Panc1 (cell line): ENCODE results near the gene IFT122.

Experiments used
- CTCF ChIP-seq: fragments of 450-650 bp; IDR thresholded peaks from 2 replicates; pipeline ENCODE4 v1.5.1; 2017; ENCODE audit warnings: mild to moderate bottlenecking
- POLR2AphosphoS5 ChIP-seq: IDR thresholded peaks from 2 replicates; pipeline ENCODE4 v1.6.1; 2012; ENCODE audit warnings: mild to moderate bottlenecking, low read depth, low read length, moderate library complexity
- REST ChIP-seq, 2 experiments: IDR thresholded peaks; 2 replicates each; pipeline ENCODE4 v1.6.1; 2011 to 2012; ENCODE audit warnings: low read depth in 2 of 2, control low read depth in 1 of 2, low read length in 1 of 2, mild to moderate bottlenecking in 1 of 2, moderate library complexity in 1 of 2; ENCODE audit not compliant: insufficient read depth in 1 of 2
- TCF7L2 ChIP-seq: IDR thresholded peaks from 2 replicates; pipeline ENCODE4 v1.6.1; 2011; ENCODE audit warnings: mild to moderate bottlenecking, low read depth, low read length, inconsistent platforms

- no peak for TF ChIP-seq CTCF
- no peak for TF ChIP-seq POLR2AphosphoS5
- TF ChIP-seq REST (IDR thresholded peaks at IDR 0.05; ENCODE audit: insufficient read depth in 1 of 2, low read depth in 2 of 2, low read length in 1 of 2): no peak
- no peak for TF ChIP-seq TCF7L2
Observed at GRCh38 chr3:129527262-129527661, 87.2 kb downstream of the IFT122 start.
